Central memory CD4-positive, alpha-beta T cell (primary cell): ENCODE results near the gene MEGF10.

Experiments
- DNase-seq: peaks from one replicate; pipeline ENCODE4 v3.0.0; 2022

MEGF10 gene

GRCh38 chr5:127375124-127375523 lies 84.5 kb downstream of the MEGF10 start:
- no peak for DNase-seq

GRCh38 chr5:127375544-127376091 lies 85.0 kb downstream of the MEGF10 start:
- no peak for DNase-seq

GRCh38 chr5:127377651-127378050 lies 87.1 kb downstream of the MEGF10 start:
- DNase-seq: no peak

- no peak for DNase-seq
Measured at GRCh38 chr5:127385936-127386335, 95.3 kb downstream of the MEGF10 start.

GRCh38 chr5:127386557-127386956 lies 96.0 kb downstream of the MEGF10 start:
- DNase-seq: no peak

- no peak for DNase-seq
Measured at GRCh38 chr5:127389601-127390000, 99.0 kb downstream of the MEGF10 start.

GRCh38 chr5:127392762-127393161 lies 102.2 kb downstream of the MEGF10 start:
- DNase-seq: no peak

GRCh38 chr5:127396490-127397155 lies 106.0 kb downstream of the MEGF10 start:
- DNase-seq: no peak

GRCh38 chr5:127398508-127398907 lies 107.9 kb downstream of the MEGF10 start:
- no peak for DNase-seq

GRCh38 chr5:127399068-127399467 lies 108.5 kb downstream of the MEGF10 start:
- no peak for DNase-seq

- DNase-seq: no peak
Measured at GRCh38 chr5:127400539-127400938, 109.9 kb downstream of the MEGF10 start.

GRCh38 chr5:127400946-127401670 lies 110.5 kb downstream of the MEGF10 start:
- DNase-seq: no peak

GRCh38 chr5:127402361-127402760 lies 111.8 kb downstream of the MEGF10 start:
- DNase-seq: no peak

- DNase-seq: no peak
Measured at GRCh38 chr5:127404190-127404589, 113.6 kb downstream of the MEGF10 start.

- DNase-seq: no peak
Measured at GRCh38 chr5:127406326-127407121, 115.9 kb downstream of the MEGF10 start.

GRCh38 chr5:127409246-127409917 lies 118.8 kb downstream of the MEGF10 start:
- DNase-seq: no peak

- DNase-seq: no peak
Measured at GRCh38 chr5:127409921-127410675, 119.5 kb downstream of the MEGF10 start.

GRCh38 chr5:127410959-127411358 lies 120.4 kb downstream of the MEGF10 start:
- no peak for DNase-seq

GRCh38 chr5:127411381-127411780 lies 120.8 kb downstream of the MEGF10 start:
- DNase-seq: no peak

GRCh38 chr5:127412698-127413097 lies 122.1 kb downstream of the MEGF10 start:
- no peak for DNase-seq

GRCh38 chr5:127415034-127415433 lies 124.4 kb downstream of the MEGF10 start:
- no peak for DNase-seq

GRCh38 chr5:127416906-127417305 lies 126.3 kb downstream of the MEGF10 start:
- no peak for DNase-seq
